IPS DF 6.9 (cell line): Measurements from ENCODE around the gene MTRFR.
"Not testable (repeated sequence)": the region's sequence is repeated elsewhere in the genome, so short reads cannot be mapped to it uniquely, and the experiment has no call there.

ENCODE experiments used
- DNase-seq: peaks from one replicate; pipeline ENCODE4 v3.0.0-alpha.2; 2013; ENCODE audit warnings: low read depth, low spot score
- H3K27ac ChIP-seq: one replicate; pipeline ENCODE4 v1.5.1; 2013; ENCODE audit warnings: low read length, control low read depth
- H3K27me3 ChIP-seq: 2 replicates; pipeline ENCODE4 v1.6.1; 2013; ENCODE audit warnings: mild to moderate bottlenecking, low read length; ENCODE audit not compliant: control insufficient read depth, insufficient read depth
- H3K36me3 ChIP-seq: 2 replicates; pipeline ENCODE4 v1.6.1; 2013; ENCODE audit warnings: low read length; ENCODE audit not compliant: control insufficient read depth, insufficient read depth
- H3K4me1 ChIP-seq: 2 replicates; pipeline ENCODE4 v1.6.1; 2013; ENCODE audit warnings: low read length; ENCODE audit not compliant: control insufficient read depth, insufficient read depth
- H3K4me3 ChIP-seq: 2 replicates; pipeline ENCODE4 v1.5.1; 2013; ENCODE audit warnings: mild to moderate bottlenecking, low read length
- H3K9me3 ChIP-seq: 2 replicates; pipeline ENCODE4 v1.6.1; 2013; ENCODE audit warnings: low read length, inconsistent platforms; ENCODE audit not compliant: control insufficient read depth, insufficient read depth
- WGBS: extraction: QIAGEN DNeasy Blood & Tissue Kit; methylation state at CpG from one replicate; pipeline ENCODE4 v1.1.7; 2013; ENCODE audit warnings: mixed read lengths, missing lambda C conversion rate; ENCODE audit not compliant: insufficient read length, insufficient coverage; 5-methylcytosine and 5-hydroxymethylcytosine counted together

The MTRFR gene

DNA sequence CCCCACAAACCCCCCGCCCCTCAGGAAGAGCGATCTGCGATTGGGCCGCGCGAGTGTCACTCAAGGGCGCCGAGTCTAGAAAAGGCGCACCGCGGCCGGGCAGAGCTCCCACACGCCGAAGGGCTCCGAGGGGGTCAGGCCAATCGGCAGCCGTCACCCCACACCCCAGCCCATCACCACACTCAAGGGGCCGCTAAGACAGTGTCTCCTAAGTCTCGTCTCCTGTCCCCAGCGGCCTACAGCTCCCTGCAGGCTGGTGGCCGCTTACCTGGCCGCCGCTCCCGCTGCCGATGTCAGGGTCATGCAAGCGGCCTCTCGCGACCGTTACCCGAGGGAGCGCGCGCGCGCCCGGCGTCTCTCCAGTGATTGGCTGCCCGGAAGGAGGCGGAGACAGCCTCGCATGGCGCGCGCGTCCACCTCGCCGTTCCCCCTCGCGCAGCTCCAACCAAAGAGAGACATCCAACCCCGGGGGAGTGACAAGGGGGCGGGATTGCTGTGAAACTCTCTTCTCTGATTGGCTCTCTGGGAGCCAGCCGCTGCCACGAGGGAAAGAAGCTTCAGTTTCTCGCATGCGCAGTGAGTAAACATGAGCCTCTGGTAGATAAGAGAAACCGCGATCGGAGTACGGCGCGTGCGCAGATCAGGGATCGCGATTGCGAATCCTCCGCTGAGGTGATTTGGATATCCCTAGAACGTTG is at the start of gene MTRFR, which contains the start of gene MPHOSPH9:
TSS of gene MTRFR (plus strand) at position 630 of the 698 bp plus-strand sequence. CDS start 20,239 bp downstream, outside the sequence.
TSS of gene MPHOSPH9 (minus strand) at position 335 of the 698 bp plus-strand sequence. CDS start 2,777 bp downstream, outside the sequence.
- WGBS: no CpG with 5 or more reads among the region's 66 CpGs
- H3K27ac ChIP-seq: no peak within 1 kb of the TSS
- peak within 1 kb of the TSS; percentile 81 for H3K4me3 ChIP-seq
- H3K36me3 ChIP-seq: no peaks in the 10 kb centered on the region
- 0 out of 2 replicates have a peak, but pooled peaks cover 1% of the 10 kb centered on the region for H3K4me1 ChIP-seq
- DNase-seq: peak; percentile 97
- H3K9me3 ChIP-seq: no peaks in the 10 kb centered on the region
- no peaks in the 10 kb centered on the region for H3K27me3 ChIP-seq

DNA sequence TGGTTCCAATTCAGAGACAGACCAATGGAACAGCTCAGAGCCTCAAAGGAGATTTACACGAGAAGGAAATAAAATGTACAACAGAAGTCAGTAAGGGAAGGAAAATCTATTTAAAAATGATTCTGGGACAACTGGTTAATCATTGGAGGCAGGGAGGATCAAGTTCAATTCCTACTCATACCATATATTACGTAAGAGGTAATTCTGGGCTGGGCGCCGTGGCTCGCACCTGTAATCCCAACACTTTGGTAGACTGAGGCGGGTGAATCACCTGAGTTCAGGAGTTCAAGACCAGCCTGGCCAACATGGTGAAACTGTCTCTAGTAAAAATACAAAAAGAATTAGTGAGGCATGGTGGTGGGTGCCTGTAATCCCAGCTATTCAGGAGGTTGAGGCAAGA is 45.6 kb upstream of the MTRFR start:
- no peaks in the 10 kb centered on the region for H3K4me1 ChIP-seq
- H3K36me3 ChIP-seq: no peaks in the 10 kb centered on the region
- no peaks in the 10 kb centered on the region for H3K9me3 ChIP-seq
- DNase-seq: no peak
- H3K27me3 ChIP-seq: no peaks in the 10 kb centered on the region
- no peak overlapping the region for H3K4me3 ChIP-seq
- WGBS: no CpG with 5 or more reads among the region's 6 CpGs
- H3K27ac ChIP-seq: no peak overlapping the region

DNA sequence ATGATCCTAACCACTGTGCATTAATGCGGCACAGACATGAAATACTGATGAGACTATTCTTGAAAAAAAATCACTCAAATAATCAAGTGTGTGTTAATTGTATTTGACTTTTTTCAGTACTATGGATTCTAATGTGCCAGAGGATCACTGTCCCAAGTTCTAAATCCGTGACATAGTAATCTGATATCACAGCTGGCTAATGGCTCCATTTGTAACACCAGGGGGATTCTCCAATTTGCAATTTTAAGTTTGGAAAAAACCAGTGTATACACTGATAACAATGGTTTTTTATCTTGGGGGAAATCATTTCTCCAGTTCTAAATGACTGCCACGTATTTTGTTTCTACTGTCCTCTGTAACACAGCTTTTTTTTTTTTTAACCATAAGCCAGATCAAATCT is 33.3 kb upstream of the MTRFR start:
- no CpG with 5 or more reads among the region's 3 CpGs for WGBS
- Histone ChIP-seq H3K36me3 (0 out of 2 replicates have a peak, but pooled peaks cover 3% of the 10 kb centered on the region), H3K27ac (no peak overlapping the region), H3K27me3 (no peaks in the 10 kb centered on the region), H3K9me3 (no peaks in the 10 kb centered on the region), H3K4me1 (no peaks in the 10 kb centered on the region), H3K4me3 (no peak overlapping the region)
- no peak for DNase-seq

DNA sequence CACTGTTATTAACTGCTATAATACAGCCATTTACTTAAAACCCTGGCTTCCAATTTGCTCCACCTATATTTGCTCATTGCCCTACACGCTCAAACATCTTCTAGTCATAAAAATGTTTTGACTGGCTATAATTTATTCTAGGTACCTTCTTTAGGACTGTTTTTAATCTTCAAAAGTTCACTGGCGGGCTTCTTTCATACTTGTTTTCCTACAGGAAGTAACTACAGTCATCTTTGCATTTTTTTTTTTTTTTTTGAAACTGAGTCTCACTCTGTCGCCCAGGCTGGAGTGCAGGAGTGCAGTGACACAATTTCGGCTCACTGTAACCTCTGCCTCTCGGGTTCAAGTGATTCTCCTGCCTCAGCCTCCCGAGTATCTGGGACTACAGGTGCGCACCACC is 32.8 kb upstream of the MTRFR start:
- DNase-seq: no peak
- Histone ChIP-seq H3K27me3 (no peaks in the 10 kb centered on the region), H3K9me3 (no peaks in the 10 kb centered on the region), H3K4me3 (no peak overlapping the region), H3K4me1 (no peaks in the 10 kb centered on the region), H3K36me3 (0 out of 2 replicates have a peak, but pooled peaks cover 3% of the 10 kb centered on the region), H3K27ac (no peak overlapping the region)
- no CpG with 5 or more reads among the region's 7 CpGs for whole genome bisulfite sequencing

DNA sequence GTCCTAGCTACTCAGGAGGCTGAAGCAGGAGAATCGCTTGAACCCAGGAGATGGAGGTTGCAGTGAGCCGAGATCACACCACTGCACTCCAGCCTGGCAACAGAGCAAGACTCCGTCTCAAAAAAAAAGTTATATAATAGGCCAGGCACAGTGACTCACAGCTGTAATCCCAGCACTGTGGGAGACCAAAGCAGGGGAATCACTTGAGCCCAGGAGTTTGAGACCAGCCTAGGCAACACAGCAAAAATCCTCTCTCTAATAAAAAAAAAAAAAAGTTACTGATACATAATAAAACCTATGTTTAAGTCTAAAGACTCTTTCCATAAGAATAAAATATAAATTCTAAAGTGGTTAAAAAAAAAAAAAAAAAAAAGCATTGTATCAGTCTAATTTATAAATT is 26.4 kb upstream of the MTRFR start:
- no CpG with 5 or more reads among the region's 3 CpGs for WGBS
- not testable (repeated sequence) for H3K4me3 ChIP-seq

DNA sequence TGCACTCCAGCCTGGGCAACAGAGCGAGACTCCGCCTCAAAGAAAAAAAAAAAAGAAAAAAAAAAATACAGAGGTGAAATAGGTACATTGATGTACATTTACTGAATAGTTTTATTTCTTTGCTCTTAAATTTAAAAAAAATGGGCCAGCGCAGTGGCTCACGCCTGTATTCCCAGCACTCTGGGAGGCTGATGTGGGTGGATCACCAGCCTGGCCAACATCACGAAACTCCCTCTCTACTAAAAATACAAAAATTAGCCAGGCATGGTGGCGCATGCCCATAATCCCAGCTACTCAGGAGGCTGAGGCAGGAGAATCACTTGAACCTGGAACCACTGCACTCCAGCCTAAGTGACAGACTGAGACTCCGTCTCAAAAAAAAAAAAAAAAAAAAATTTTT is 25.4 kb upstream of the MTRFR start:
- DNase-seq, H3K36me3 ChIP-seq, H3K27me3 ChIP-seq, H3K27ac ChIP-seq, H3K9me3 ChIP-seq, H3K4me1 ChIP-seq, H3K4me3 ChIP-seq: not testable (repeated sequence)
- WGBS: no CpG with 5 or more reads among the region's 7 CpGs

More for the DNA sequence above, 26.4 kb upstream of the MTRFR start:
- not testable (repeated sequence) for H3K27me3 ChIP-seq, H3K27ac ChIP-seq, DNase-seq, H3K36me3 ChIP-seq, H3K9me3 ChIP-seq, H3K4me1 ChIP-seq

DNA sequence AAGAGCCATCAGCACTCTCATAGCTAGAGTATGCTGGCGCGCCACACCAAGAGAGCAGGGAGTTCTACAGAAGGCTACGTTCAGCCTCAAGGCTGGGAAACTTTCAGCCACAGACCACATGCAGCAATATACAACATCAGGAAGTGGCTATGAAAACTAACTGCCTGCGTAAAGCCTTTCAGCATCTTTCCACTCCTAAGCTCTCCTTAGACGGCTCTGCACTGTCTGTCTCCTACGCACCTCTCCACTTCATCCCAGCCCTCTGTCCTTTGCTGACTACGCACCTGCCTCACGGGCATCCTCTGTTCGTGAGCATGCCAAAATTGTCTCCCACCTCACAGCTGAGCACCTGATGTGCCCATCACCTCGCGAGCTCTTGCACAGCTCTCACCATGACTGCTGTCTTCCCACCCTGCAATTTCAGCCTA is 10.0 kb upstream of the MTRFR start:
- Histone ChIP-seq H3K27me3 (no peaks in the 10 kb centered on the region), H3K4me1 (no peaks in the 10 kb centered on the region), H3K36me3 (peaks cover 3% of the 10 kb centered on the region; the same call in 1 of the 2 replicates), H3K4me3 (no peak overlapping the region), H3K9me3 (no peaks in the 10 kb centered on the region), H3K27ac (no peak overlapping the region)
- WGBS: no CpG with 5 or more reads among the region's 11 CpGs
- DNase-seq: no peak

DNA sequence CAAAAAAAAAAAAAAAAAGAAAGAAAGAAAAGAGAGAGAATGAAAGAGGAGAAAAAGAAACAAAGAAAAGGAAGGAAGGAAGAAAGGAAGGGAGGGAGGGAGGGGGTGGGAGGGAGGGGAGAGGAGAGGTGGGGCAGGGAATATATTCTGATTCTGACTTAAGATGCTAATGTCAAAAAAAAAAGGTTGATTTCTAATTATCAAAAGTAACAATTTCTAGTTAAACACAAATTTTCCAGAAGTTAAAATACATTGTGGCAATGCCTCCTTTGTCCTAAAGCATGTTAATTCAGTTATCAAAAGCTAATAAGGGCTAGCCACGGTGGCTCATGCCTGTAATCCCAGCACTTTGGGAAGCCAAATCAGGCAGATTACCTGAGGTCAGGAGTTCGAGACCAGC is 7.8 kb upstream of the MTRFR start:
- no CpG with 5 or more reads among the region's 2 CpGs for WGBS
- H3K27ac ChIP-seq: no peak overlapping the region
- H3K4me3 ChIP-seq: no peak overlapping the region
- no peaks in the 10 kb centered on the region for H3K27me3 ChIP-seq
- no peaks in the 10 kb centered on the region for H3K9me3 ChIP-seq
- no peak for DNase-seq
- peaks cover 3% of the 10 kb centered on the region; the same call in 1 of the 2 replicates for H3K36me3 ChIP-seq
- no peaks in the 10 kb centered on the region for H3K4me1 ChIP-seq

DNA sequence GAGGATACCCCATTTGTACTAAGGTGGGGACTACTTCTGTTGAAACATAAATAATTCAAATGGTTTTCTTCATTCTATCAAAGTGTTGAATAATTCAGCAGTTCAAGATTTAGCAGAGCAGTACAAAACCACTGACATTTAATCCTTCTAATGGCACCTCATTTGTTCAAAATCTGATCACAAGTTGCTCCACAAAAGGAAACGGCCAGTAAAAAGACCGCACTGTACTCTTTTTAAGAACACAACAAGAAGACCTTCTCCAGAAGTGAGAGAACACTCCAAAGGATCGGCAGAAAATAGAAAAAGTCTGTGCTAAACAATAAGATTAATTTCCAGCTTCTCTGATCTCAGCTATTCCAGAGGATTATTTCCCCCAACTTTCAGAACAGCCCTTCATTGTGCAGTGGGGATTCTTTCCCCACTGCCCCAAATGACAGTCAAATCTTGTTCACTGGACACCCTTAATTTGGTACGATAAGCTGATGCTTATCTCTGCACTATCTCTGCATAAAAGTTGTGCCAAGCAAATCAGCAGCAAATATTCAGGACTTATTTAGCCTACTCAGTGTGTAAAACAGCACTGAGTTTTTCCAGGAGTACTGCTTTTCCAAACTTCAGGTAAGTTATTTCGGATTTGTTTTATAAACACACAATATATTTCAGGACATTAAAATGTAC is 5.5 kb upstream of the MTRFR start:
- Histone ChIP-seq H3K36me3 (0 out of 2 replicates have a peak, but pooled peaks cover 3% of the 10 kb centered on the region), H3K4me3 (no peak overlapping the region), H3K27me3 (no peaks in the 10 kb centered on the region), H3K4me1 (no peaks in the 10 kb centered on the region), H3K9me3 (no peaks in the 10 kb centered on the region), H3K27ac (no peak overlapping the region)
- no peak for DNase-seq
- no CpG with 5 or more reads among the region's 5 CpGs for WGBS

DNA sequence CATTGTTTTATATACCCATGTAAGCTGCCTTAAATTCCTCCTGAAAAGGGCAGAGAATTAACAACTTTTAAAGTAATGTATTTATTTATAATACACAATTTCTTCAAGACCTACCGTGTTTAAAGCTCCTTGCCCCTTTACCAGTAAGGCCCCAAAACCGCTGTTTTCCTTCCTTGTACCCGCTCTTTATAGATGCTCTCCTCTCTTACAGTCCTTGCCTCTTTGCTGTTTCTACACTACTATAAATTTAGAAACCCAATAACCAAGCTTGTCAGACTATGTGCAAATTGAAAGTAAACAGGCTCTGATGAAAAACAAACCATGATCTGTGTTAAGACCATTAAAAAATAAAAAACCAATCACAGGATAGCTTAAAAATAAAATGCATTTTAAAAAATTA is 4.2 kb upstream of the MTRFR start:
- H3K4me1 ChIP-seq: 0 out of 2 replicates have a peak, but pooled peaks cover 1% of the 10 kb centered on the region
- no peak overlapping the region for H3K4me3 ChIP-seq
- no CpG with 5 or more reads among the region's 3 CpGs for WGBS
- no peaks in the 10 kb centered on the region for H3K27me3 ChIP-seq
- no peaks in the 10 kb centered on the region for H3K36me3 ChIP-seq
- DNase-seq: no peak
- no peak overlapping the region for H3K27ac ChIP-seq
- no peaks in the 10 kb centered on the region for H3K9me3 ChIP-seq
